ENCODE measurements around the gene E2F2.

GRCh38 chr1:23529146-23530086 is 1.6 kb downstream of the E2F2 start:
- TF ChIP-seq MAFK (IDR thresholded peaks at IDR 0.05; ENCODE audit: low read depth, low read length) (no peak), CTCF (conservative IDR thresholded peaks at IDR 0.05; ENCODE audit: low read depth, low read length) (no peak), POLR2A (IDR thresholded peaks at IDR 0.05; ENCODE audit: low read depth, low read length) (no peak), USF2 (IDR thresholded peaks at IDR 0.05; ENCODE audit: low read depth, low read length) (no peak), SMC3 (IDR thresholded peaks at IDR 0.05; ENCODE audit: low read depth, low read length) (no peak), RCOR1 (IDR thresholded peaks at IDR 0.05; ENCODE audit: insufficient replicate concordance, low read length) (no peak)

Data from IMR-90 (cell line).